Measurements from ENCODE around the gene KLF7. TPM values are rescaled to one million over a fixed set of nuclear protein-coding genes. Genes with fewer than 3 reads are reported as not detected.

Gene KLF7
- total and polyA plus RNA-seq, 2 experiments from 2014 or later = 6.3 to 7.9 TPM

- Histone ChIP-seq H3K9me3 (ENCODE audit: low read depth) (no peaks in the 10 kb centered on the region), H3K4me2 (no peak overlapping the region), H3K79me2 (peaks cover 20% of the 10 kb centered on the region), H3K4me3 (no peak overlapping the region), H3K27me3 (no peaks in the 10 kb centered on the region), H3K9me2 (replicated peaks; ENCODE audit: insufficient read depth) (no peaks in the 10 kb centered on the region), H3K27ac (no peak overlapping the region), H2AFZ (no peak overlapping the region), H4K20me1 (ENCODE audit: insufficient read depth, poor library complexity, severe bottlenecking) (no peaks in the 10 kb centered on the region), H3K4me1 (ENCODE audit: insufficient read depth) (peaks cover 2% of the 10 kb centered on the region), H3K36me3 (replicated peaks; ENCODE audit: insufficient read depth, low read depth) (no peaks in the 10 kb centered on the region)
- DNase-seq (ENCODE audit: low spot score) = no peak
- WGBS (ENCODE audit: low lambda C conversion rate, missing lambda C conversion rate) = 94% methylated on average over 2 of the region's 2 CpGs
- TF ChIP-seq EZH2phosphoT487 (IDR thresholded peaks at IDR 0.05; ENCODE audit: low read depth, severe bottlenecking, unreplicated experiment) (no peak), CTCF (IDR thresholded peaks at IDR 0.05; ENCODE audit: poor library complexity) (no peak), EZH2 (IDR thresholded peaks at IDR 0.05; ENCODE audit: borderline replicate concordance) (no peak)
Observed at GRCh38 chr2:207112785-207113184, 53.0 kb downstream of the KLF7 start.

DNA sequence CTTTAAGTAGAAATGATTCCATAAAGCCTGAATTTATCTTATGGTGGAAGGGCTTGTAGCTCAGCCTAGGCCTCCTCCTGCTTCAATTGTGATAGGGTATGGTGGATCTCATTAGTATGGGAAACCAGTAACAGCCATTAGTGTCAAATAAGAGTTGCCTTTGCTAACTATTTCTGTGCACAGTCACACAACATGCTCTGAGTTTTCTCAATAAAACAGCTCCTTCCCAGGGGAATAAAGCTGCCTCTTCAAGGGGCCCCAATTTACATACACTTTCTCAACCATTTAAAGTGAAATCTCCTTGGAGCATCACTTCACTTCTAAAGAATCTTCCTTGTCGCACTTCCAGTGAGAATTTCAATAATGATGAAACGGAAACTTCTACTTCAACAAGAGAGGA, 53.4 kb downstream of the KLF7 start:
- H3K36me3 ChIP-seq (replicated peaks; ENCODE audit: insufficient read depth, low read depth) = no peaks in the 10 kb centered on the region
- TF ChIP-seq CTCF (IDR thresholded peaks at IDR 0.05; ENCODE audit: poor library complexity) = no peak
- TF ChIP-seq EZH2 (IDR thresholded peaks at IDR 0.05; ENCODE audit: borderline replicate concordance) = no peak
- no peak for TF ChIP-seq EZH2phosphoT487 (IDR thresholded peaks at IDR 0.05; ENCODE audit: low read depth, severe bottlenecking, unreplicated experiment)
- H3K9me2 ChIP-seq (replicated peaks; ENCODE audit: insufficient read depth) = no peaks in the 10 kb centered on the region
- no peak overlapping the region for H3K4me2 ChIP-seq
- 45% methylated on average over 2 of the region's 2 CpGs for WGBS (ENCODE audit: low lambda C conversion rate, missing lambda C conversion rate)
- H3K9me3 ChIP-seq (ENCODE audit: low read depth) = no peaks in the 10 kb centered on the region
- no peaks in the 10 kb centered on the region for H4K20me1 ChIP-seq (ENCODE audit: insufficient read depth, poor library complexity, severe bottlenecking)
- H3K79me2 ChIP-seq = peaks cover 20% of the 10 kb centered on the region
- H2AFZ ChIP-seq = no peak overlapping the region
- no peaks in the 10 kb centered on the region for H3K27me3 ChIP-seq
- H3K4me3 ChIP-seq = no peak overlapping the region
- DNase-seq (ENCODE audit: low spot score) = no peak
- H3K4me1 ChIP-seq (ENCODE audit: insufficient read depth) = peaks cover 5% of the 10 kb centered on the region
- no peak overlapping the region for H3K27ac ChIP-seq

DNA sequence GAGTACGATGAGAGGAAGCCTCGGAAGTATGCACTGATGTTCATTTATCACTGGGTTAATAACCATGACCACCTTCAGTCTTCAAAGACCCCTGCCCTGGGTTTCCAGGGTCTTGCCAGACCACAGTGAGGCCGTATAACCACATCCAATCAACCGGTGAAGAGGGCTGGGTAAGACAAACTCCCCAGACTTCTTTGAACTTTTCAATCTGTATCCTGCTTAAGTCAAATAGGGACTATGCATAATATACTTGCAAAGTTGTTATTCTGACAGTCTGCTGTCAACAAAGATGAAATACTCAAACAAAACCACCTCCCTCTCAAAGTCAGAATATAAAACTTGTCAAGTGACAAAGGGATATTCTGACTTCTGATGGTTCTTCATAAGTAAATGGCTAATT, 54.0 kb downstream of the KLF7 start:
- Histone ChIP-seq H3K27ac (no peak overlapping the region), H3K27me3 (no peaks in the 10 kb centered on the region), H2AFZ (no peak overlapping the region), H3K4me3 (no peak overlapping the region), H3K9me2 (replicated peaks; ENCODE audit: insufficient read depth) (no peaks in the 10 kb centered on the region), H3K9me3 (ENCODE audit: low read depth) (no peaks in the 10 kb centered on the region), H4K20me1 (ENCODE audit: insufficient read depth, poor library complexity, severe bottlenecking) (no peaks in the 10 kb centered on the region), H3K36me3 (replicated peaks; ENCODE audit: insufficient read depth, low read depth) (no peaks in the 10 kb centered on the region), H3K4me2 (no peak overlapping the region), H3K4me1 (ENCODE audit: insufficient read depth) (peaks cover 5% of the 10 kb centered on the region), H3K79me2 (peaks cover 20% of the 10 kb centered on the region)
- no peak for TF ChIP-seq EZH2 (IDR thresholded peaks at IDR 0.05; ENCODE audit: borderline replicate concordance)
- no peak for TF ChIP-seq CTCF (IDR thresholded peaks at IDR 0.05; ENCODE audit: poor library complexity)
- no peak for TF ChIP-seq EZH2phosphoT487 (IDR thresholded peaks at IDR 0.05; ENCODE audit: low read depth, severe bottlenecking, unreplicated experiment)
- WGBS (ENCODE audit: low lambda C conversion rate, missing lambda C conversion rate) = 84% methylated on average over 4 of the region's 4 CpGs
- DNase-seq (ENCODE audit: low spot score) = no peak

DNA sequence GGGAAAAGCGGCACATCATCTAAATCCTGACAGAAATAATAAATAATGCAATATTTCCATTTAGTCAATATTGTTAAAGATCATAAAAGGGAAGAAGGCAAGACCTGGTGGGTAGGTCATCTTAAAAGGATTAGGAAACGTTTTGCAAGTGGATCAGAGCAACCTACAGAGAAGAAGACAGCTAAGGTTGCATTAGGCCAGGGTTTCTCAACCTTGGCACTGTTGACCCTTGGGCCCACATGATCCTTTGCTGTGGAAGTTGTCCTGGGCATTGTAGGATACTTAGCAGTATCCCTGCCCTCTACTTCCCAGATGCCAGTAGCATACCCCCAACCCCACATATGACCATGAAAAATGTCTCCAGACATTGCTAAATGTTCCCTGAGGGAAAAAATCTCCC, 55.0 kb downstream of the KLF7 start:
- H3K9me2 ChIP-seq (replicated peaks; ENCODE audit: insufficient read depth) = no peaks in the 10 kb centered on the region
- WGBS (ENCODE audit: low lambda C conversion rate, missing lambda C conversion rate) = 85% methylated on average over 2 of the region's 2 CpGs
- H4K20me1 ChIP-seq (ENCODE audit: insufficient read depth, poor library complexity, severe bottlenecking) = no peaks in the 10 kb centered on the region
- H3K36me3 ChIP-seq (replicated peaks; ENCODE audit: insufficient read depth, low read depth) = no peaks in the 10 kb centered on the region
- no peak overlapping the region for H3K4me2 ChIP-seq
- TF ChIP-seq CTCF (IDR thresholded peaks at IDR 0.05; ENCODE audit: poor library complexity) (no peak), EZH2phosphoT487 (IDR thresholded peaks at IDR 0.05; ENCODE audit: low read depth, severe bottlenecking, unreplicated experiment) (no peak), EZH2 (IDR thresholded peaks at IDR 0.05; ENCODE audit: borderline replicate concordance) (no peak)
- no peak overlapping the region for H2AFZ ChIP-seq
- peaks cover 15% of the 10 kb centered on the region for H3K79me2 ChIP-seq
- no peak overlapping the region for H3K27ac ChIP-seq
- no peaks in the 10 kb centered on the region for H3K27me3 ChIP-seq
- H3K4me3 ChIP-seq = no peak overlapping the region
- DNase-seq (ENCODE audit: low spot score) = no peak
- H3K9me3 ChIP-seq (ENCODE audit: low read depth) = no peaks in the 10 kb centered on the region
- peaks cover 5% of the 10 kb centered on the region for H3K4me1 ChIP-seq (ENCODE audit: insufficient read depth)
